Stimulated activated CD4-positive, alpha-beta T cell treated with anti-CD3 and anti-CD28 coated beads, TNF-alpha, amount 100 ng/mL, for 48 hours (primary cell): ENCODE data around the gene NANOG.
"Not testable (repeated sequence)": the region's sequence is repeated elsewhere in the genome, so short reads cannot be mapped to it uniquely, and the experiment has no call there.

ENCODE experiments used
- DNase-seq, 3 donors: peaks; one replicate each; pipeline ENCODE4 v3.0.0-alpha.2; 2020; ENCODE audit warnings: low read depth in 3 of 3

Gene NANOG

DNA sequence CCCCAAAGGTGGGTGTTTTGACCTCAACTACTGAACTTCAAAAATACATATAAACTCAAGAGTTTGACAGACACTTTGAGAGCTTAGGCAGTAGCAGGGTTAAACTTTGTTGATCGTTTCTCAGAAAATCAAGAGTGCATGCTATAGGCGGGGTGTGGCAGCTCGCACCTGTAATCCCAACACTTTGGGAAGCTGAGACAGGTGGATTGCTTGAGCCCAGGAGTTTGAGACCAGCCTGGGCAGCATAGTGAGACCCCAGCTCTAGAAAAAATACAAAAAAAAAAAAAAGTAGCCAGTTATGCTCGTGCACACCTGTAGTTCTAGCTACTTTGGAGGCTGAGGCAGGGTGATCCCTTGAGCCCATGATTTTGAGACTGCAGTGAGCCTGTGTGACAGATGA is 12.3 kb downstream of the NANOG start:
- DNase-seq: no peak

DNA sequence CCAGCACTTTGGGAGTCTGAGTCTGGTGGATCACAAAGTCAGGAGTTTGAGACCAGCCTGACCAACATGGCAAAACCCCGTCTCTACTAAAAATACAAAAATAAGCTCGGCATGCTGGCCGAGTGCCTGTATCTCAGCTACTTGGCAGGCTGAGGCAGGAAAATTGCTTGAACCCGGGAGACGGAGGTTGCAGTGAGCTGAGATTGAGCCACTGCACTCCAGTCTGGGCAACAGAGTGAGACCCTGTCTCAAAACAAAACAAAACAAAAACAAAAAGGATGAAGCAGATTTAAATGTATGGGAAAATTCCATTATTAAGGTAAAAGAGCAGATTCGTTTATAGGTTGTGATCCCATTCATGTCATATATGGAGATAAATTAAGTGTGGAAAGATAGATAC is 17.1 kb downstream of the NANOG start:
- not testable (repeated sequence) for DNase-seq

GRCh38 chr12:7806863-7807487 is 17.8 kb downstream of the NANOG start:
- peak; percentile 24 to 60 (median 44) for DNase-seq

DNA sequence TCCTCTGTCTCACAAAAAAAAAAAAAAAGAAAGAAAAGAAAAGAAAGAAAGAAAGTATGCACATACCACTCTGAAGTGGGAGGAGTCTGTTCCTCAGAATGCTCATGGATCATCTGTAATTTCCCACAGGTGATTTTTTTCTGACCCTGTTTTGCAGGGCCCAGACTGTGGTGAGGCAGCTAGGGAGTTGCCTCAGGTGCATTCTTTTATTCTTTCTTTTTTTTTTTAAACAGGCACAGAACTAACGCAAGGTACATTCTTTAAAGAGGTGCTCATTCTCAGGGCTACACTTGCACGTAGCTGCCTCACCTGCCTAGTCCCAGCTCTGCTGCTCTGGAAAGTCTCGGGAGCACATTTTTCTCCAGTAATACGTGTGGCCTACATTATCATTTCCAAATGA is 36.6 kb downstream of the NANOG start:
- not testable (repeated sequence) for DNase-seq

GRCh38 chr12:7829737-7830136 is 40.5 kb downstream of the NANOG start:
- DNase-seq: not testable (repeated sequence)

DNA sequence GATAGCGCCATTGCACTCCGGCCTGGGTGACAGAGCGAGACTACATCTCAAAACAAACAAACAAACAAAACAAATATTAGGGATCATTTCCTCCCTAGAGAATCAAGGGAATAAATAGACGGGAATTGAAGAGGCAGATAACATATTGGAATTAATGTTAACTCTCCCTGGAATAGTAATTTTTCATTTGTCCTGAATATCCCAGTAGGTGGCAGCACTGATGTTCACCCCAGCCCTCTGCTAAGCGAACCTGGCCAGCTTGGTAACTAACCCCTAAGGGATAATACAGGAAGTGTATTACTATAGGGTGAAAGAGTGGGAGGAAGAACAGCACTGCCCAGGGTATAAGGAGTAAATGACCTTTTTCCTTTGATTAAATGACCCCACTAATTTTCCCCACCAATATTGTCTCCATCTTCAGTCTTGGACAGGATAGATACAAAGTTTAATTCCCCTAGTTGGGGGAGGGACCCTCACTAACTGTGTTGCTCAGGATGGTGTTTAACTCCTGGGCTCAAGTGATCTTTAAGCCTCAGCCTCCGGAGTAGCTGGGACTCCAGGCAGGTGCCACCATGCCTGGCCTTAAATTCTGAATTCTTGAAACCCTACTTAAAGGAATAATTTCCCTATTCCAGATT is 43.0 kb downstream of the NANOG start:
- DNase-seq: peak in 1 of 3 donors; percentile 4

DNA sequence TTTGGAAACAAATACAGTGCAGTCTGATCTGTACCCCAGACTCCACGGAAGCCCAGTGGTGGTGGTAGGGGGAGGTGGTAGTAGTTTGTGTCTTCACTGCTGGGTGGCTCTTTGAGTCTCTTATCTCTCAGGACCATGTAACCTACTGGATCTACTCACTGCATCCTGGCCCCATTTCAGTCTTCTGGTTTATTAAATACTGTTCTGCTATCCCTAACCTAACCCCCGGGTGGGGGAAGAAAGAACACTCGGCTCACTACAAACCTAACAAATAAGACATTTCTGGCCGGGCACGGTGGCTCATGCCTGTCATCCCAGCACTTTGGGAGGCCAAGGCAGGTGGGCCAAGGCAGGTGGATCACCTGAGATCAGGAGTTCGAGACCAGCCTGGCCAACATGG is 44.0 kb downstream of the NANOG start:
- DNase-seq: not testable (repeated sequence)

DNA sequence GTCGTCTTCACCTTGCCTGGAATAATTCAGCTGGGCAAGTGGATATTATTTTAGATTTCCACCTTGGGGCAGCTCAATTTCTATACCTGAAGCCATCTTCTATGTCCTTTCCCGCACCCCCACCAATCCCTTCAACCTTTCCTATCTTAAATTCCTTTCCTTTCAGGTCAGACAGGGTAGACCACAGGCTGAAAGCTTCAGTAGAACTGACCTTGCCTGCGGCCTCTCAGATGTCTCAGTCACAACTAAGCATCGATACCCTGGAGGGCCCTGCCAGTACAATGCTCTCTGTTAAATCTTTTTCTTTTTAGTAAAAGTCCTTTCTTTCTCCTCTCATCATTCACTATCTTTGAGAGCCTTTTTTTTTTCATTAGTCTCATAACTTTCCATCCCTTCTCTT is 44.6 kb downstream of the NANOG start:
- no peak for DNase-seq

- DNase-seq: no peak
Measured at GRCh38 chr12:7834701-7835100, 45.5 kb downstream of the NANOG start.

- no peak for DNase-seq
Measured at GRCh38 chr12:7835116-7835515, 45.9 kb downstream of the NANOG start.

- no peak for DNase-seq
Measured at GRCh38 chr12:7835766-7836165, 46.6 kb downstream of the NANOG start.

DNA sequence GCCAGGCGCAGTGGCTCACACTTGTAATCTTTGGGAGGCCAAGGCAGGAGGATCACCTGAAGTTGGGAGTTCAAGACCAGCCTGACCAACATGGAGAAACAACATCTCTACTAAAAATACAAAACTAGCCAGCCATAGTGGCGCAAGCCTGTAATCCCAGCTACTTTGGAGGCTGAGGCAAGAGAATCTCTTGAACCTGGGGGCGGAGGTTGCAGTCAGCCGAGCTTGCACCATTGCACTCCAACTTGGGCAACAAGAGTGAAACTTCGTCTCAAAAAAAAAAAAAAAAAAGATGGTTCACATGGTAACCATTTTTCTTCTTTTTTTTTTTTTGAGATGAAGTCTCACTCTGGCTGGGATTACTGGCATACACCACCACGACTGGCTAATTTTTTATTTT is 48.2 kb downstream of the NANOG start:
- DNase-seq: no peak

DNA sequence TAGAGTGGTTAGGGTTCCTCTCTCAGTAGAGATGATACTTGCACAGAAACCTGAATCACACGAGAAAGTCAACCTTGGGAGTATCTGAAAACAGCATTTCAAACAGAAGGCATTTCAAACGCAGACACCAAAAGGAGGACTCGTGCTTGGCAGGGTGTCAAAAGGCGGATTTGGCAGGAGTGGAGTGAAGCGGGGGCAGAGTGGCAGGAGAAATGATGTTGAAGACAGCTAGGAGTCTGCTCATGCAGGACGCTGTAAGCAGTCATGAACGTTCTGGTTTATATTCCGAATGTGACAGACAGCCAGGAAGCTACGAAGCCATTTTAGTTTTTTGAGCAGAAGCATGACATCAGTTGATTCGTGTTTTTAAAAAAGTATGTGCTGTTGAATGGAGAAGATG is 50.0 kb downstream of the NANOG start:
- not testable (repeated sequence) for DNase-seq

- DNase-seq: not testable (repeated sequence)
Measured at GRCh38 chr12:7839848-7840247, 50.6 kb downstream of the NANOG start.

DNA sequence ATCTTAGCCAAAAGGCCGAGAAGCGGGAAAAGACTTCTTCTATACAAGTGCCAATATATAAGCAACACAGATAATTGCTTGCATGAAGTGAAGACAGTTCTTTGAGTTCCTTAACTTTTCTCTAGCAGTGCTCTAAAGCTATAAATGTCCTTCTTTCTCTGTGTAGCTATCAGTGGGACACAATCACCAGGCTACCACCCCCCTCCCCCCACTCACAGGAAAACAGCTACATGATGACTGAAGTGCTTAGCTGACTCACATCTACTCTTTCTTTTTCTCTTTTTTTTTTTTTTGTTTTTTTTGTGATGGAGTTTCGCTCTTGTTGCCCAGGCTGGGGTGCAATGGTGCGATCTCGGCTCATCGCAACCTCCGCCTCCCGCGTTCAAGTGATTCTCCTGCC is 53.2 kb downstream of the NANOG start:
- not testable (repeated sequence) for DNase-seq

- DNase-seq: not testable (repeated sequence)
Measured at GRCh38 chr12:7843149-7843548, 53.9 kb downstream of the NANOG start.

GRCh38 chr12:7843583-7843982 is 54.4 kb downstream of the NANOG start:
- DNase-seq: not testable (repeated sequence)

- DNase-seq: no peak
Measured at GRCh38 chr12:7844116-7844515, 54.9 kb downstream of the NANOG start.

- DNase-seq: not testable (repeated sequence)
Measured at GRCh38 chr12:7847226-7848097, 58.3 kb downstream of the NANOG start.

- DNase-seq: not testable (repeated sequence)
Measured at GRCh38 chr12:7848098-7848422, 58.9 kb downstream of the NANOG start.
